GM12891 (cell line): Measurements from ENCODE around the gene RPN2.

Source experiments
- POLR2A ChIP-seq: IDR thresholded peaks from 2 replicates; pipeline ENCODE4 v1.6.1; 2011; ENCODE audit warnings: low read depth, low read length, control low read depth
- POLR2AphosphoS5 ChIP-seq: IDR thresholded peaks from 2 replicates; pipeline ENCODE4 v1.6.1; 2011; ENCODE audit warnings: low read depth, low read length, control low read depth
- TAF1 ChIP-seq: IDR thresholded peaks from 2 replicates; pipeline ENCODE4 v1.6.1; 2011; ENCODE audit warnings: low read depth, low read length, control low read depth

DNA sequence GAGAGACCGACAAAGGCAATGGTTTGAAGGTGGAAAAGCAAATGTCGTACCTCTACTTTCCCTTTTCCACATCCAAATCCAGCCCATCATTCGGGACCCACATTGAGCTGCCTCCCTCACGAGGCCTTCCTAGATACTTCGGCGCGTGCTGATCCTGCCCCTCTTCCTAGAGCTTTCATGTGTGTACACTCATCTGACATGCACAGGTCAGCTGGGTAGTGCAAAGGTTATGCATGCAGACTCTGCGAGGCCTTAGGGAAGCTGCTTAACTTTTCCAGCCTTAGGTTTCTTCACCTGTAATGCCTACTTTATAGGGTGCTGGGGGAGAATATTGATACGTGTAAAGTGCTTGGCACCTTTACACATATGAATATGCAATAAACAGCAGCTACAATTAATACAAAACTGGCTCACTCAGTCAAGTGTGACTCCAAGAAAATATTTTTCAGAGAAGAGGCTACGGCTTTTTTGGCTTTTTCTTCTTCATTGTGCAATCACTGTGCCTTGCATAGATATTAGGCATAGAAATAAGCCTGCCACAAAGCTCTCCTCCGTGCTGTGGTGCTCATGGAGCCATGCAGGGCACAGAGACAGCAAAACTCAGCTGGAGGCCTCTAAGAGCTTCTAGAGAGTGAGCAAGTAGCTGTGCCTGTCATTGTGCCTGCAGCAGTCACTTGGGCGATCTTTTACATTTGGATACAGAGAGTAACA is 106.7 kb downstream of the RPN2 start:
- TF ChIP-seq POLR2A = no peak
- no peak for TF ChIP-seq POLR2AphosphoS5
- no peak for TF ChIP-seq TAF1
